ENCODE data around the gene TLE3.
A peak's percentile ranks its signal among the peaks of the same experiment; 100 is the strongest.

The TLE3 gene

GRCh38 chr15:70098461-70099166 is 897 bp upstream of the TLE3 start:
- no peak for DNase-seq

- no peak for DNase-seq
Measured at GRCh38 chr15:70098153-70098460, 390 bp upstream of the TLE3 start.

- DNase-seq, result no peak
Measured at GRCh38 chr15:70097063-70097320, 725 bp downstream of the TLE3 start.

- no peak for DNase-seq
Measured at GRCh38 chr15:70096215-70097062, 1.3 kb downstream of the TLE3 start.

- peak; percentile 40 for DNase-seq
Measured at GRCh38 chr15:70095408-70096214, 2.1 kb downstream of the TLE3 start.

GRCh38 chr15:70094690-70095311 is 2.9 kb downstream of the TLE3 start:
- no peak for DNase-seq

- no peak for DNase-seq
Measured at GRCh38 chr15:70093481-70094319, 4.0 kb downstream of the TLE3 start.

- peak; percentile 39 for DNase-seq
Measured at GRCh38 chr15:70093070-70093469, 4.6 kb downstream of the TLE3 start.

GRCh38 chr15:70092464-70093027 is 5.2 kb downstream of the TLE3 start:
- no peak for DNase-seq

GRCh38 chr15:70091726-70092463 is 5.8 kb downstream of the TLE3 start:
- DNase-seq, result no peak

- DNase-seq, result no peak
Measured at GRCh38 chr15:70090436-70091296, 7.1 kb downstream of the TLE3 start.

- DNase-seq, result no peak
Measured at GRCh38 chr15:70089692-70089971, 8.1 kb downstream of the TLE3 start.

- no peak for DNase-seq
Measured at GRCh38 chr15:70088887-70089691, 8.6 kb downstream of the TLE3 start.

GRCh38 chr15:70088455-70088854 is 9.3 kb downstream of the TLE3 start:
- no peak for DNase-seq

- DNase-seq, result no peak
Measured at GRCh38 chr15:70087708-70088352, 9.9 kb downstream of the TLE3 start.

GRCh38 chr15:70086636-70087035 is 11.1 kb downstream of the TLE3 start:
- peak; percentile 69 for DNase-seq

- no peak for DNase-seq
Measured at GRCh38 chr15:70084461-70084860, 13.3 kb downstream of the TLE3 start.

GRCh38 chr15:70083946-70084345 is 13.8 kb downstream of the TLE3 start:
- no peak for DNase-seq

- DNase-seq, result no peak
Measured at GRCh38 chr15:70083418-70083817, 14.3 kb downstream of the TLE3 start.
